NCI-H2227 (cell line): Measurements from ENCODE around the gene OPALIN.
"Not testable (repeated sequence)": the region's sequence is repeated elsewhere in the genome, so short reads cannot be mapped to it uniquely, and the experiment has no call there.

Experiments used
- DNase-seq: peaks from one replicate; lab custom pipeline; 2025; ENCODE audit not compliant: unreplicated experiment; lab: John Stamatoyannopoulos, UW

The OPALIN gene

GRCh38 chr10:96339383-96339782 is 19.4 kb downstream of the OPALIN start:
- DNase-seq, result no peak

- DNase-seq, result no peak
Observed at GRCh38 chr10:96338279-96338925, 20.4 kb downstream of the OPALIN start.

- DNase-seq, result no peak
Observed at GRCh38 chr10:96337106-96337505, 21.7 kb downstream of the OPALIN start.

- DNase-seq, result peak; percentile 29
Observed at GRCh38 chr10:96334616-96335526, 23.9 kb downstream of the OPALIN start.

DNA sequence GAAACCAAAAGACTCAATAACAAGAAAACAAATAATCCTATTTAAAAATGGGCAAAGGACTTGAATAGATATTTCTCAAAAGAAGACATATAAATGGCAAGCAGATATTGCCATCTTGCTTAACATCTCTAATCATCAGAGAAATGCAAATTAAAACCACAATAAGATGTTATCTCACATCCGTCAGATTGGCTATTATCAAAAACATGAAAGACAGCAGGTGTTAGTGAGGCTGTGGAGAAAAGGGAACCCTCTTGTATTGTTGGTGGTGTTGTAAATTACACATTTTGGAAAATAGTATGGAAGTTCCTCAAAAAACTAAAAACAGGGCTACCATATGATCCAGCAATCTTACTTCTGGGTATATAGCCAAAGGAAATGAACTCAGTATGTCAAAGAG is 25.7 kb downstream of the OPALIN start:
- no peak for DNase-seq

DNA sequence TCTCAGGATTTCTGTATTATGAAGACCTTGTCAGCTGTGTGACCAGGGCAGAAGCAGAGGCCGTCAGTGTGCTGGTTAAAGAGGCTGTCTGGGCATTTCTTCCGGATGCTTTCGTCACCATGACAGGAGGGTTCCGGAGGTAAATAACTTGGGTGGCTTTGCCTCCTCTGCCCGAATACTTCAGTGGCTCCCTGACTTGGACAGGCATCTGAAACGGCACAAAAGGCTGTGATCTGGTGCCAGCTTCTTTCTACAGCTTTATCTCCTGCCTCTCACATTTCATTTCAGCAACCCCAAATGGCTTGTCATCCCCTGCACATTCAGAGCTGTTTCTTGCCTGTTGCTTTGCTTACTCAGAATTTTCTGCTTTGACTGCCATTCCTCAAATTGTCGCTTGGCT is 31.3 kb downstream of the OPALIN start:
- no peak for DNase-seq

DNA sequence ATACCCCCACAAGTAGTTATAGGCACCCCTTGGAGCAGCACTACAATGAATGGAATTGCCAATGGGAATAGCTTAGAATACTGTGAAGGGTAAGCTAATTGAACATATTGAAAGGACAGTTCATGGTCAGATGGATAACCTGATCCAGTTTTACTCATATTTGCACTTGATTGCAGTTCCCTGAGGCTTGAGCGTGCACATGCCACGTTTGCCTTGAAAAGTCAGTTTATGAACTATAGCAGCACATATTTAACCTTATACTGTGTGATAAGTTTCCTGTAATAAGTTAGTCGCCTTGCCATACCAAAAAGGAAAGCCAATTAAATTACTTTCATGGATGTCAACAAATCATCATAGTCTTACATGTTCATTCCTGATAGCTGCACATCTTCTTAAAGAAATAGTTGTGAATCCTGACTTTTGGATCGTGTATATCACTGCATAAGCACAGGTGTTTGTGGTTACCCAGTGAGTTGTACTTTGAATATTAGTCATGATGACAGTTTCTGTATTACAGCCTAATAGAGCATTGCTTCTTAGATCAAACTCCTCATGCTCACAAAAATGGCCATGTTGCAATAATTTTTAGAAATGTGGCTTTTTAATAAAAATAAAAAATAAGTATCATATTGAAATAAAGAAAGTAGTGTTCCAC is 33.0 kb downstream of the OPALIN start:
- no peak for DNase-seq

GRCh38 chr10:96324447-96324846 is 34.4 kb downstream of the OPALIN start:
- DNase-seq, result no peak

DNA sequence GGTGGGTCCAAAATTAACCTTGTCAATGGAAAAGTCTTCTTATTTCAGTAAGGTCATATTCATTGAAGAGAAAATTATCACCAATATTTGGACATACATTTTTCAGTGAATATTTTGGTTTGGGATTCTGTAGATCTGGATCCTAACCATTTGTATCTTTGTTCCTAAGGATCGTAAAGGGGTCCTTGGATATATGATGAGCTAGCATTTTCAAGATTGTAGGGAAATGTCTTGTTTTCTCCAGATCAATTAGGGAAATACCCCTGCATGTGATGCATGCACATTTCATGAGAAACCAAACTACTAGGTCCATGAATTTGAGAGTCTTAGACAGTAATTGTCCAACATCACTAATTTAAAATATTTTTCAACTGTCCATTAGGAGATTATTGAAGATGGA is 36.5 kb downstream of the OPALIN start:
- DNase-seq, result no peak

GRCh38 chr10:96321822-96322221 is 37.0 kb downstream of the OPALIN start:
- peak; percentile 87 for DNase-seq

- DNase-seq, result peak; percentile 13
Observed at GRCh38 chr10:96319754-96320474, 38.9 kb downstream of the OPALIN start.

DNA sequence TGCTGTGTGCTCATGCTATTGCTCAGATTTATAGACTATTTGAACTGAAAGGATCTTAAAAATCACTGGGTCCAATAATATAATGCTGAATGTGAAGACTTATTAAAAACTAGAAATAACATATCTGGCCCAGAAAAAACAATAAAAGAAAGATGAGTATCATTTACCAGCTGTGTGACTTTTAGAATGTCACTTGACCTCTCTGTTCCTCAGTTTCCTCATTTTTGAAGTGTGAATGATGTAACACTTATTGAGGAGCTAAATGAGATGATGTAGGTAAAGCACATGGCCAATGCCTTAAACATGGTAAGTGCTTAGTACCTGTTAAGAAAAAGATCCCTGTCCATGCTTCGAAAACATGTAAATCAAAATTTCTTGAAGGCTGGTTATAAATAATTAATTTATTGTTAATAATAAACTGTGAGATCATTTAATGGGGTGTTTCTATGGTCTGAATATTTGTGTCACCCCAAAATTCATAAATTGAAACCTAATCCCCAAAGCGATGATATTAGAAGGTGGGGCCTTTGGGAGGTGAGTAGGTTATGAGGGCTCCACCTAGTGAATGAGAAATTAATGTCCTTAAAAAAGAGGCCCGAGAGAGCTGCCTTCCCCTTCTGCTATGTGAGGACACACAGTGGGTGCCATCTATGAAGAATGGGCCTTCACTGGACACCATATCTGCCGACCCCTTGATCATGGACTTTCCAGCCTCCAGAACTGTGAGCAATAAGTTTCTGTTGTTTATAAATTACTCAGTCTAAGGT is 41.6 kb downstream of the OPALIN start:
- no peak for DNase-seq

- no peak for DNase-seq
Observed at GRCh38 chr10:96313344-96313743, 45.5 kb downstream of the OPALIN start.

- DNase-seq, result no peak
Observed at GRCh38 chr10:96311180-96311715, 47.6 kb downstream of the OPALIN start.

- DNase-seq, result no peak
Observed at GRCh38 chr10:96310321-96310669, 48.5 kb downstream of the OPALIN start.

DNA sequence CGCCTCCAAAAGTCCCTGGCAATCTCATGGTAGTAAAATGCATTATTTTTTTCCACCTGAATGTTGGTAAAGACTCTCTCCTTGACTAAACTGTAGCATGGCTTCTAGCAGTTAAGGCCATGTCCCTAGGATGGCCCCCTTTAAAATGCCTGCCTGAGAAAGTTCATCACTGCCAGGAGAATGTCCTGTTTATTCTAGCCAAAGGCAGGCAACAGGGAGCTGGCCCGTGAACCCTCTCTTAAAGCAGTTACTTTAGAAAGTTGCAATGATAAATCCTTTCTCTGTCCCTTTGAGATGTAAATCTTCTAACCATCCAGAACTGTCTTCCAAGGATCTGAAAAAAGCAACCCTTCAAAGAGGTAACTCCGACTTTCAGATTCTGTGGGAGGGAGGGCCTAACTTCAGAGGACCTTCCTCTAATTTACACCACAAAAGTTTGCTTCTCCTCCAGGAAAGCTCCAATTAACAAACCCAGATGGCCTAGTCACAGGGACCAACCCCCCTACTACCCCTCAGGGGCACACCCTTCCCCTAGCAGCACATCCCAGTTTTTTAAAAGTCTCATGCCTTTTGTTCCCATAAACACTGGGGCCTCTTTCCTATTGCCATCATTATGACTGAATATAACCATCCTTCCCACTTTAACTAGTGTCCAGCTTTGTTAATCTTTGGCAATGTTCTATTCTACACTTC is 49.0 kb downstream of the OPALIN start:
- no peak for DNase-seq

DNA sequence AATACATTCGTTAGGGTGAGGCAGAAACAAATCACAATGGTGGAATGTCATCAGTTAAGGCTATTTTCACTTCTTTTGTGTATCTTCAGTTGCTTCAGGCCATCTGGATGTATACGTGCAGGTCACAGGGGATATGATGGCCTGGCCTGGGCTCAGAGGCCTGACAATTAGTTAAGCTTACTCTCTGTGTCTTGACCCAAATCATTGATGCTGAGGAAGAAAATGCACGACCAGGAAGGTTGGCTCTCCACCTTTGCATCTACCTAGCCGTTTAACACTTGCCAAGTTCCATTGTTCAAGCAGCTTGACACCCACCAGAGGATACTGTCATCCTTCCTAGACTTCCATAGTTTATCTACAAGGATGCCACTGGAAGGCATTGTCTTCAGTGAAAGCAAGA is 49.9 kb downstream of the OPALIN start:
- DNase-seq, result not testable (repeated sequence)

GRCh38 chr10:96306516-96306915 is 52.3 kb downstream of the OPALIN start:
- no peak for DNase-seq

GRCh38 chr10:96305019-96305418 is 53.8 kb downstream of the OPALIN start:
- DNase-seq, result no peak

- no peak for DNase-seq
Observed at GRCh38 chr10:96304230-96304629, 54.6 kb downstream of the OPALIN start, which contains the start of gene DNTT. TSS of gene DNTT (plus strand) at chr10:96304434. CDS start at chr10:96304498, 64 bp downstream.
